H9 (cell line): ENCODE results near the gene IMMP2L. TPM values are rescaled to one million over a fixed set of nuclear protein-coding genes. Genes with fewer than 3 reads are reported as not detected.

Experiments
- DNase-seq: peaks from one replicate; pipeline ENCODE4 v3.0.0-alpha.2; 2017
- H2AFZ ChIP-seq: one replicate; pipeline ENCODE4 v1.6.1; 2013; ENCODE audit warnings: mild to moderate bottlenecking, low read length, control low read depth, moderate library complexity
- H2AK5ac ChIP-seq: 2 replicates; pipeline ENCODE4 v1.6.1; 2013; ENCODE audit warnings: low read length, control low read depth, mixed read lengths; ENCODE audit not compliant: insufficient read length
- H2BK120ac ChIP-seq: one replicate; pipeline ENCODE4 v1.6.1; 2013; ENCODE audit warnings: low read depth, mild to moderate bottlenecking, low read length, control low read depth, inconsistent platforms; ENCODE audit not compliant: poor library complexity, severe bottlenecking
- H2BK12ac ChIP-seq: 2 replicates; pipeline ENCODE4 v1.6.1; 2013; ENCODE audit warnings: low read length, control low read depth, mixed read lengths, low read depth; ENCODE audit not compliant: insufficient read length
- H2BK15ac ChIP-seq: 2 replicates; pipeline ENCODE4 v1.6.1; 2013; ENCODE audit warnings: low read depth, low read length, control low read depth
- H2BK20ac ChIP-seq: one replicate; pipeline ENCODE4 v1.6.1; 2013; ENCODE audit warnings: low read depth, mild to moderate bottlenecking, low read length, control low read depth, inconsistent platforms; ENCODE audit not compliant: poor library complexity, severe bottlenecking
- H2BK5ac ChIP-seq: 2 replicates; pipeline ENCODE4 v1.6.1; 2013; ENCODE audit warnings: low read length, control low read depth, mixed read lengths; ENCODE audit not compliant: insufficient read length
- H3K14ac ChIP-seq: 2 replicates; pipeline ENCODE4 v1.6.1; 2013; ENCODE audit warnings: low read length, control low read depth; ENCODE audit not compliant: insufficient read depth
- H3K18ac ChIP-seq: 2 replicates; pipeline ENCODE4 v1.6.1; 2013; ENCODE audit warnings: low read depth, mild to moderate bottlenecking, mixed read lengths, low read length, control low read depth; ENCODE audit not compliant: insufficient read length
- H3K23ac ChIP-seq: 2 replicates; pipeline ENCODE4 v1.6.1; 2013; ENCODE audit warnings: low read length, control low read depth, mixed read lengths, low read depth; ENCODE audit not compliant: insufficient read length
- H3K23me2 ChIP-seq: 2 replicates; pipeline ENCODE4 v1.6.1; 2013; ENCODE audit warnings: low read depth, mild to moderate bottlenecking, mixed read lengths, low read length, control low read depth; ENCODE audit not compliant: insufficient read length, poor library complexity, severe bottlenecking
- H3K27ac ChIP-seq: 2 replicates; pipeline ENCODE4 v1.5.1; 2013; ENCODE audit warnings: low read length, control low read depth, mixed read lengths, low read depth; ENCODE audit not compliant: insufficient read length
- H3K27me3 ChIP-seq: 2 replicates; pipeline ENCODE4 v1.6.1; 2013; ENCODE audit warnings: low read length, control low read depth, inconsistent platforms; ENCODE audit not compliant: insufficient read depth
- H3K4ac ChIP-seq: 2 replicates; pipeline ENCODE4 v1.6.1; 2013; ENCODE audit warnings: low read depth, mild to moderate bottlenecking, control low read depth, inconsistent platforms, low read length, moderate library complexity
- H3K4me1 ChIP-seq: 2 replicates; pipeline ENCODE4 v1.6.1; 2013; ENCODE audit warnings: low read length, control low read depth, inconsistent platforms; ENCODE audit not compliant: insufficient read depth
- H3K4me2 ChIP-seq: 2 replicates; pipeline ENCODE4 v1.6.1; 2013; ENCODE audit warnings: low read length, control low read depth, mixed read lengths; ENCODE audit not compliant: insufficient read length, insufficient read depth
- H3K56ac ChIP-seq: 2 replicates; pipeline ENCODE4 v1.6.1; 2013; ENCODE audit warnings: low read depth, mild to moderate bottlenecking, mixed read lengths, low read length, control low read depth; ENCODE audit not compliant: insufficient read length
- H3K79me1 ChIP-seq: 2 replicates; pipeline ENCODE4 v1.6.1; 2013; ENCODE audit warnings: low read depth, mild to moderate bottlenecking, moderate library complexity, low read length, control low read depth, inconsistent platforms; ENCODE audit not compliant: insufficient read depth, poor library complexity, severe bottlenecking
- H3K79me2 ChIP-seq: 2 replicates; pipeline ENCODE4 v1.6.1; 2013; ENCODE audit warnings: low read length, control low read depth, inconsistent platforms; ENCODE audit not compliant: insufficient read depth
- H3K9ac ChIP-seq: 2 replicates; pipeline ENCODE4 v1.6.1; 2013; ENCODE audit warnings: low read length, control low read depth, mixed read lengths; ENCODE audit not compliant: insufficient read length; ENCODE audit errors: extremely low read depth
- H3K9me3 ChIP-seq: one replicate; pipeline ENCODE4 v1.6.1; 2013; ENCODE audit warnings: low read depth, low read length, inconsistent platforms; ENCODE audit not compliant: control insufficient read depth
- H3T11ph ChIP-seq: one replicate; pipeline ENCODE4 v1.6.1; 2013; ENCODE audit warnings: mild to moderate bottlenecking, low read length, control low read depth, inconsistent platforms
- H4K20me1 ChIP-seq: one replicate; pipeline ENCODE4 v1.6.1; 2013; ENCODE audit not compliant: control insufficient read depth, insufficient read length, insufficient read depth
- H4K5ac ChIP-seq: 2 replicates; pipeline ENCODE4 v1.6.1; 2013; ENCODE audit warnings: low read depth, mild to moderate bottlenecking, mixed read lengths, low read length, control low read depth; ENCODE audit not compliant: insufficient read length
- H4K8ac ChIP-seq: replicated peaks from 2 replicates; pipeline ENCODE4 v1.6.1; 2013; ENCODE audit warnings: low read length, control low read depth, mixed read lengths, low read depth; ENCODE audit not compliant: insufficient read length
- H4K91ac ChIP-seq: 2 replicates; pipeline ENCODE4 v1.6.1; 2013; ENCODE audit warnings: low read depth, mild to moderate bottlenecking, moderate library complexity, mixed read lengths, low read length, control low read depth; ENCODE audit not compliant: insufficient read length
- H3K27ac Mint-ChIP-seq, 3 experiments: 2 replicates in 2 of 3; 3 replicates in 1 of 3; pipeline ENCODE4 v1.8.0; 2020 to 2021; ENCODE audit warnings: mixed read lengths in 3 of 3, mild to moderate bottlenecking in 1 of 3, moderate library complexity in 1 of 3
- H3K27me3 Mint-ChIP-seq: 2 replicates; pipeline ENCODE4 v1.8.0; 2021; ENCODE audit warnings: low read depth, mild to moderate bottlenecking, moderate library complexity, mixed read lengths
- H3K36me3 Mint-ChIP-seq, 3 experiments: 2 replicates in 2 of 3; 3 replicates in 1 of 3; pipeline ENCODE4 v1.8.0; 2020 to 2021; ENCODE audit warnings: low read depth in 3 of 3, mixed read lengths in 3 of 3; ENCODE audit not compliant: insufficient read depth in 1 of 3
- H3K4me1 Mint-ChIP-seq, 2 experiments: 2 replicates each; pipeline ENCODE4 v1.8.0; 2020; ENCODE audit warnings: mixed read lengths in 2 of 2
- H3K4me3 Mint-ChIP-seq, 2 experiments: 2 replicates in 1 of 2; 3 replicates in 1 of 2; pipeline ENCODE4 v1.8.0; 2020 to 2021; ENCODE audit warnings: mild to moderate bottlenecking in 2 of 2, mixed read lengths in 2 of 2, moderate library complexity in 1 of 2
- H3K9me3 Mint-ChIP-seq, 2 experiments: 2 replicates in 1 of 2; 3 replicates in 1 of 2; pipeline ENCODE4 v1.8.0; 2020; ENCODE audit warnings: mild to moderate bottlenecking in 2 of 2, mixed read lengths in 2 of 2, moderate library complexity in 1 of 2
- WGBS: extraction: QIAGEN DNeasy Blood & Tissue Kit; methylation state at CpG from one replicate; pipeline ENCODE4 v1.1.7; 2013; ENCODE audit warnings: missing lambda C conversion rate, low lambda C conversion rate, mixed read lengths; ENCODE audit not compliant: insufficient read length; ENCODE audit errors: extremely low coverage; 5-methylcytosine and 5-hydroxymethylcytosine counted together
- total RNA-seq: library from RNA; stranded (reverse); gene quantifications from 2 replicates; pipeline ENCODE4 v1.2.1, GENCODE V29; 2021
- TF ChIP-seq, protein P1 (sequence below): fragments of 200-600 bp; sonication (generic); conservative IDR thresholded peaks from 3 replicates; pipeline ENCODE4 v1.8.0; 2021; ENCODE audit warnings: antibody characterized with exemption, mild to moderate bottlenecking

IMMP2L gene
- total RNA-seq, 1 experiment from 2014 or later = 14.7 TPM

DNA sequence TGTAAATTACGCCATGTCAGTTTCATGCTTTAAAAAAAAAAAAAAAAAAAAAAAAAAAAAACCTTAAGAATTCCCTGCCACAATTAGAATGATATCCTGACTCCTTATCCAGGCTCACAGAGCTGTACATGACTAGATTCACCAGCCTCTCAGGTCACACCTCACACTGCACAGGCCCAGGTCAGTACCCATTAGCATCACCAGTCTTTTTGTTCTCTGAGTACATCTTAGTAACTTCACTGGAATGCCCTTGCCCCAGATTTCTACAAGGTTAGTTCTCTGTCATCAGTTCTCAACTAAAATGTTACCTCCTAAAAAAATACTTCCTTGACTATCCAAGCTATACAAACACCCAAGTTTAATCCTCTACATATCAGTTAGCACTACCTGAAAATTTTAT is 260.4 kb downstream of the IMMP2L start:
- H2BK15ac ChIP-seq = no peak overlapping the region
- TF ChIP-seq, protein P1, sequence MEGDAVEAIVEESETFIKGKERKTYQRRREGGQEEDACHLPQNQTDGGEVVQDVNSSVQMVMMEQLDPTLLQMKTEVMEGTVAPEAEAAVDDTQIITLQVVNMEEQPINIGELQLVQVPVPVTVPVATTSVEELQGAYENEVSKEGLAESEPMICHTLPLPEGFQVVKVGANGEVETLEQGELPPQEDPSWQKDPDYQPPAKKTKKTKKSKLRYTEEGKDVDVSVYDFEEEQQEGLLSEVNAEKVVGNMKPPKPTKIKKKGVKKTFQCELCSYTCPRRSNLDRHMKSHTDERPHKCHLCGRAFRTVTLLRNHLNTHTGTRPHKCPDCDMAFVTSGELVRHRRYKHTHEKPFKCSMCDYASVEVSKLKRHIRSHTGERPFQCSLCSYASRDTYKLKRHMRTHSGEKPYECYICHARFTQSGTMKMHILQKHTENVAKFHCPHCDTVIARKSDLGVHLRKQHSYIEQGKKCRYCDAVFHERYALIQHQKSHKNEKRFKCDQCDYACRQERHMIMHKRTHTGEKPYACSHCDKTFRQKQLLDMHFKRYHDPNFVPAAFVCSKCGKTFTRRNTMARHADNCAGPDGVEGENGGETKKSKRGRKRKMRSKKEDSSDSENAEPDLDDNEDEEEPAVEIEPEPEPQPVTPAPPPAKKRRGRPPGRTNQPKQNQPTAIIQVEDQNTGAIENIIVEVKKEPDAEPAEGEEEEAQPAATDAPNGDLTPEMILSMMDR = no peak
- no peak overlapping the region for H3K14ac ChIP-seq
- H3T11ph ChIP-seq = no peak overlapping the region
- no peak overlapping the region for H2BK5ac ChIP-seq
- DNase-seq = no peak
- H3K9ac ChIP-seq = no peak overlapping the region
- H3K27ac ChIP-seq = no peak overlapping the region
- H3K23ac ChIP-seq = no peak overlapping the region
- no peaks in the 10 kb centered on the region for H3K27me3 ChIP-seq
- no peak overlapping the region for H2AK5ac ChIP-seq
- no peak overlapping the region for H2AFZ ChIP-seq
- Mint-ChIP-seq H3K27me3 (no peaks in the 10 kb centered on the region), H3K4me3 (no peak overlapping the region), H3K9me3 (no peaks in the 10 kb centered on the region), H3K4me1 (0 out of 4 replicates have a peak, but pooled peaks cover 0 to 2% of the 10 kb centered on the region in 2 experiments), H3K36me3 (no peaks in the 10 kb centered on the region), H3K27ac (no peak overlapping the region)
- H3K9me3 ChIP-seq = no peaks in the 10 kb centered on the region
- H3K56ac ChIP-seq = no peak overlapping the region
- WGBS = no CpG with 5 or more reads among the region's 1 CpG
- no peak overlapping the region for H3K4me2 ChIP-seq
- no peak overlapping the region for H4K91ac ChIP-seq
- no peak overlapping the region for H4K5ac ChIP-seq
- no peak overlapping the region for H2BK12ac ChIP-seq
- no peaks in the 10 kb centered on the region for H3K4me1 ChIP-seq
- H2BK120ac ChIP-seq = no peak overlapping the region
- H3K79me2 ChIP-seq = no peaks in the 10 kb centered on the region
- H4K8ac ChIP-seq = no peak overlapping the region
- H2BK20ac ChIP-seq = no peak overlapping the region
- H4K20me1 ChIP-seq = no peaks in the 10 kb centered on the region
- H3K18ac ChIP-seq = no peak overlapping the region
- H3K23me2 ChIP-seq = no peaks in the 10 kb centered on the region
- no peak overlapping the region for H3K4ac ChIP-seq
- no peaks in the 10 kb centered on the region for H3K79me1 ChIP-seq
